ENCODE measurements around the gene CST6.
"Not testable (repeated sequence)": the region's sequence is repeated elsewhere in the genome, so short reads cannot be mapped to it uniquely, and the experiment has no call there.

The CST6 gene

GRCh38 chr11:66015936-66016792, 4.4 kb downstream of the CST6 start:
- peak; percentile 73 for DNase-seq

- DNase-seq = no peak
Observed at GRCh38 chr11:66016793-66017177, 5.0 kb downstream of the CST6 start.

GRCh38 chr11:66017321-66017720, 5.5 kb downstream of the CST6 start:
- DNase-seq = no peak

GRCh38 chr11:66020212-66020611, 8.4 kb downstream of the CST6 start:
- DNase-seq = no peak

- no peak for DNase-seq
Observed at GRCh38 chr11:66020618-66021357, 9.0 kb downstream of the CST6 start.

GRCh38 chr11:66022401-66023185, 10.8 kb downstream of the CST6 start:
- no peak for DNase-seq

- DNase-seq = not testable (repeated sequence)
Observed at GRCh38 chr11:66023186-66023440, 11.3 kb downstream of the CST6 start.

GRCh38 chr11:66026017-66026529, 14.3 kb downstream of the CST6 start, which contains the start of gene CATSPER1:
Gene CATSPER1, minus strand, starts transcription at chr11:66026479. Its CDS starts 100 bp downstream, at chr11:66026379.
- DNase-seq = no peak

- DNase-seq = no peak
Observed at GRCh38 chr11:66032957-66033735, 21.3 kb downstream of the CST6 start.

GRCh38 chr11:66035653-66036333, 24.0 kb downstream of the CST6 start:
- no peak for DNase-seq

GRCh38 chr11:66036334-66036710, 24.5 kb downstream of the CST6 start:
- DNase-seq = no peak

GRCh38 chr11:66037327-66037726, 25.5 kb downstream of the CST6 start:
- no peak for DNase-seq

- DNase-seq = no peak
Observed at GRCh38 chr11:66039765-66040164, 28.0 kb downstream of the CST6 start.

- no peak for DNase-seq
Observed at GRCh38 chr11:66042227-66042995, 30.6 kb downstream of the CST6 start.

GRCh38 chr11:66042996-66043906, 31.4 kb downstream of the CST6 start:
- no peak for DNase-seq

- DNase-seq = no peak
Observed at GRCh38 chr11:66044757-66045156, 32.9 kb downstream of the CST6 start.

- DNase-seq = peak; percentile 14
Observed at GRCh38 chr11:66045177-66045639, 33.4 kb downstream of the CST6 start.

- no peak for DNase-seq
Observed at GRCh38 chr11:66046901-66047300, 35.1 kb downstream of the CST6 start.

- no peak for DNase-seq
Observed at GRCh38 chr11:66047541-66048365, 35.9 kb downstream of the CST6 start.

Measured in DMS 273 treated with DMSO at 0.1 percent for 48 hours (cell line).